Glutamatergic neuron (in vitro differentiated cells): ENCODE results near the gene TTC28. TPM values are rescaled to one million over a fixed set of nuclear protein-coding genes. Genes with fewer than 3 reads are reported as not detected.

Experiments used
- DNase-seq: peaks from one replicate; pipeline ENCODE4 v3.0.0; 2022
- H3K27ac Mint-ChIP-seq: one replicate; pipeline ENCODE4 v1.8.0; 2020; ENCODE audit warnings: mild to moderate bottlenecking, mixed read lengths, inconsistent platforms; ENCODE audit not compliant: unreplicated experiment
- H3K27me3 Mint-ChIP-seq: one replicate; pipeline ENCODE4 v1.8.0; 2020; ENCODE audit warnings: mild to moderate bottlenecking, moderate library complexity, mixed read lengths, inconsistent platforms; ENCODE audit not compliant: unreplicated experiment
- H3K36me3 Mint-ChIP-seq: one replicate; pipeline ENCODE4 v1.8.0; 2020; ENCODE audit warnings: mild to moderate bottlenecking, mixed read lengths, inconsistent platforms; ENCODE audit not compliant: unreplicated experiment
- H3K4me1 Mint-ChIP-seq: one replicate; pipeline ENCODE4 v1.8.0; 2020; ENCODE audit warnings: mild to moderate bottlenecking, low read depth, mixed read lengths, inconsistent platforms; ENCODE audit not compliant: unreplicated experiment
- H3K4me3 Mint-ChIP-seq: one replicate; pipeline ENCODE4 v1.8.0; 2020; ENCODE audit warnings: mild to moderate bottlenecking, mixed read lengths, inconsistent platforms; ENCODE audit not compliant: unreplicated experiment
- H3K9me3 Mint-ChIP-seq: one replicate; pipeline ENCODE4 v1.8.0; 2020; ENCODE audit warnings: mild to moderate bottlenecking, moderate library complexity, mixed read lengths, inconsistent platforms; ENCODE audit not compliant: unreplicated experiment
- total RNA-seq: library from RNA; stranded (reverse); fragmentation: NEBNext Ultra II Directional; extraction: Animal tissue kit (Norgen Biotek cat#: 25700); gene quantifications from one replicate; pipeline ENCODE4 v1.2.1, GENCODE V29; 2021; ENCODE audit not compliant: unreplicated experiment
- TF ChIP-seq, protein P1 (sequence below): fragments of 200-600 bp; sonication (generic); IDR thresholded peaks from one replicate; pipeline ENCODE4 v1.5.0; 2021; ENCODE audit not compliant: partially characterized antibody, unreplicated experiment

TTC28 gene
- total RNA-seq, 1 donor from 2014 or later = 55.6 TPM

DNA sequence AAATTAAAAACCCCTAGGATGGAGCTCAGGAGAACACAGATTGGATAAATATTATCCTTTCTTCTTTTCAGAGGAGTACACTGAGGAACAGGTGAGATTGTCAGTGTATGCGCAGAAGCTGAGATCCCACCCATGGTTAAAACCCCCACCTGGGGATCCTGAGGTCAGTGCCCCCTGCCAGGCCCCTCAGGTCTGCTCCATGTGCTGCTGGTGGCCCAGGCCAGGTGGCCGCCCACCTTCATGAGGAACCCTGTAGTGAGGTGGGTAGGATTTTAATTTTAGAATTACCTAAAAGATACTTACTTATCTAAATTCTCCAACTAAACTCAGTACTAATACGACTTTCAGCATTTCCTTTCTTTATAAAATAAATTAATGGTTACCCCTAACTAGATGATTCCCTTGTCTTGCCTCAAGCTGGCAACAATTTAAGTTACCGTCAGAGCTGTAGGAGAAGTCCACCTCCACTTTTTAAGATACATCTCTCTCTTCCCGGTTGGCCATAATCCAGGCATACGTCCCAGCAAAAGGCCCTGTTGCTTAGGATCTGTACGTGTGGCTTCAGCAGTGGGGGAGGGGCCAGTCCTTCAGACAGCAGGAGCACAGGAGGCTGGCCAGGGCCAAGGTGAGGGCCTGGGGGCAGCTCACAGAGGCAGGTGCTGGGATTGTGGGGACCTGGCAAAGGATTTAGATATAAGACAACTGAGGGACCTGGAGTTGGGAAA is 699.1 kb downstream of the TTC28 start:
- H3K9me3 Mint-ChIP-seq = peaks cover 7% of the 10 kb centered on the region
- H3K4me1 Mint-ChIP-seq = peaks cover 4% of the 10 kb centered on the region
- no peak overlapping the region for H3K27ac Mint-ChIP-seq
- no peak overlapping the region for H3K4me3 Mint-ChIP-seq
- TF ChIP-seq, protein P1, sequence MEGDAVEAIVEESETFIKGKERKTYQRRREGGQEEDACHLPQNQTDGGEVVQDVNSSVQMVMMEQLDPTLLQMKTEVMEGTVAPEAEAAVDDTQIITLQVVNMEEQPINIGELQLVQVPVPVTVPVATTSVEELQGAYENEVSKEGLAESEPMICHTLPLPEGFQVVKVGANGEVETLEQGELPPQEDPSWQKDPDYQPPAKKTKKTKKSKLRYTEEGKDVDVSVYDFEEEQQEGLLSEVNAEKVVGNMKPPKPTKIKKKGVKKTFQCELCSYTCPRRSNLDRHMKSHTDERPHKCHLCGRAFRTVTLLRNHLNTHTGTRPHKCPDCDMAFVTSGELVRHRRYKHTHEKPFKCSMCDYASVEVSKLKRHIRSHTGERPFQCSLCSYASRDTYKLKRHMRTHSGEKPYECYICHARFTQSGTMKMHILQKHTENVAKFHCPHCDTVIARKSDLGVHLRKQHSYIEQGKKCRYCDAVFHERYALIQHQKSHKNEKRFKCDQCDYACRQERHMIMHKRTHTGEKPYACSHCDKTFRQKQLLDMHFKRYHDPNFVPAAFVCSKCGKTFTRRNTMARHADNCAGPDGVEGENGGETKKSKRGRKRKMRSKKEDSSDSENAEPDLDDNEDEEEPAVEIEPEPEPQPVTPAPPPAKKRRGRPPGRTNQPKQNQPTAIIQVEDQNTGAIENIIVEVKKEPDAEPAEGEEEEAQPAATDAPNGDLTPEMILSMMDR = no peak
- peaks cover 4% of the 10 kb centered on the region for H3K27me3 Mint-ChIP-seq
- peaks cover 18% of the 10 kb centered on the region for H3K36me3 Mint-ChIP-seq
- peak; percentile 56 for DNase-seq

GRCh38 chr22:27978802-27979201 is 700.8 kb downstream of the TTC28 start:
- DNase-seq = no peak
- Mint-ChIP-seq H3K9me3 (peaks cover 5% of the 10 kb centered on the region), H3K27ac (no peak overlapping the region), H3K36me3 (peaks cover 8% of the 10 kb centered on the region), H3K4me1 (peaks cover 4% of the 10 kb centered on the region), H3K4me3 (no peak overlapping the region), H3K27me3 (peaks cover 3% of the 10 kb centered on the region)
- TF ChIP-seq, protein P1 = no peak

DNA sequence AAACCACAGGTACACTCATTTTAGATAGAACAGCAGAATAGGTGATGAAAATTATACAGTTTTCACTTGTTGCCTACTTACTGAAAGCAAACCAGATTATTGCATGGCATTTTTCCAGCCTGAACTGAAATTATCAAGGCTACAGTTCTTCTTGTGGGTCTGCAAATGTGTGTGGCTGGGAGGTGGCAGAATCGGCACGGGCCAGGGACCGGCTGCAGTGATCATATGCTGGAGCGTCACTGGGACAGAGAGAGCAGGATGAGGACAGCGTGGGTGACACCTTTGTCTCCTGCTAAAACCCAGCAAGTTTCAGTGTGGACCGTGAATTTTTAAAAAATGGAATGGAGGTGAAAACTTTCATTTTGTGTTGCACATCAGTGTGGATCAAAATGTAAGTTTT is 701.3 kb downstream of the TTC28 start:
- TF ChIP-seq, protein P1 = no peak
- DNase-seq = no peak
- H3K27me3 Mint-ChIP-seq = peaks cover 3% of the 10 kb centered on the region
- no peak overlapping the region for H3K27ac Mint-ChIP-seq
- peaks cover 4% of the 10 kb centered on the region for H3K4me1 Mint-ChIP-seq
- no peak overlapping the region for H3K4me3 Mint-ChIP-seq
- peaks cover 5% of the 10 kb centered on the region for H3K9me3 Mint-ChIP-seq
- H3K36me3 Mint-ChIP-seq = peaks cover 5% of the 10 kb centered on the region

GRCh38 chr22:27976586-27976985 is 703.1 kb downstream of the TTC28 start:
- no peak for DNase-seq
- no peak overlapping the region for H3K4me3 Mint-ChIP-seq
- peaks cover 4% of the 10 kb centered on the region for H3K9me3 Mint-ChIP-seq
- H3K27me3 Mint-ChIP-seq = peaks cover 3% of the 10 kb centered on the region
- no peak overlapping the region for H3K27ac Mint-ChIP-seq
- H3K36me3 Mint-ChIP-seq = no peaks in the 10 kb centered on the region
- TF ChIP-seq, protein P1 = no peak
- peaks cover 4% of the 10 kb centered on the region for H3K4me1 Mint-ChIP-seq

GRCh38 chr22:27975381-27976013 is 704.1 kb downstream of the TTC28 start:
- Mint-ChIP-seq H3K27ac (no peak overlapping the region), H3K4me1 (no peaks in the 10 kb centered on the region), H3K9me3 (peaks cover 2% of the 10 kb centered on the region), H3K4me3 (no peak overlapping the region), H3K27me3 (peaks cover 3% of the 10 kb centered on the region), H3K36me3 (no peaks in the 10 kb centered on the region)
- TF ChIP-seq, protein P1 = no peak
- no peak for DNase-seq
